HG02571 (cell line): ENCODE results near the gene ANTXRL.
"Not testable (repeated sequence)": the region's sequence is repeated elsewhere in the genome, so short reads cannot be mapped to it uniquely, and the experiment has no call there.

ENCODE experiments used
- ATAC-seq: cut with Tn5 transposase; IDR thresholded peaks from one replicate; pipeline ENCODE4 v1.9.1; 2021; ENCODE audit warnings: mild to moderate bottlenecking, moderate library complexity; ENCODE audit not compliant: unreplicated experiment

ANTXRL gene

DNA sequence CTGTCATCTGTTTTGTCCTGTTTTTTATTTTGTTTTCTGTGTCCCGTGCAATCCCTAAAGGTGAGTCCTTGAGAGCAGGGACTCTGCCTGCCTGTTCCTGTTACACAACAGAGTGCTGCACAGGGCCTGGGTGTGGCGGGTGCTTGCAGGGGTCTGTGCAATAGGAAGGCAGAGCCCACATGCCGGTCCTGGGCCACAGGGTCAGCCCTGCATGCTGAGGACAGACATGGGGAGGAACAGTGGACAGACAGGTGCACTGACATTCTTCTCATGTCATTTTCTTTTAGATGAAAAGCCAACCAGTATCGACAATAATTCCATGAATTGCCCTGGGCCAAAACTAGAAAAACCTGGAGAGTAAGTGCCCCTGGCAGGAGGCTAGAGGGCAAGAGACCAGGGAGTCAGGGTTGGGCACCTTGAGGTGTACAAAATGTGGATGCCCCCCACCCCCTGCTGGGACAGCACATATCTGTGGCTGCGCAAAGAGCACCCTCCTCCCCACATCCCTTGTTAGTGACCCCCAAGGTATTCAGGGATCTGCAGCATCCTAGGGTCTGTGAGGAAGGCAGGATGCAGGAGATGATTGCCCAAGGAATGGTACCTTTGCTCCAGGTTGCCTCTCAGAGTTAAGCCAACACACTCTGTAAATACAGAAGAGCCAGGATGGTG lies 19.9 kb downstream of the ANTXRL start:
- ATAC-seq = no peak

DNA sequence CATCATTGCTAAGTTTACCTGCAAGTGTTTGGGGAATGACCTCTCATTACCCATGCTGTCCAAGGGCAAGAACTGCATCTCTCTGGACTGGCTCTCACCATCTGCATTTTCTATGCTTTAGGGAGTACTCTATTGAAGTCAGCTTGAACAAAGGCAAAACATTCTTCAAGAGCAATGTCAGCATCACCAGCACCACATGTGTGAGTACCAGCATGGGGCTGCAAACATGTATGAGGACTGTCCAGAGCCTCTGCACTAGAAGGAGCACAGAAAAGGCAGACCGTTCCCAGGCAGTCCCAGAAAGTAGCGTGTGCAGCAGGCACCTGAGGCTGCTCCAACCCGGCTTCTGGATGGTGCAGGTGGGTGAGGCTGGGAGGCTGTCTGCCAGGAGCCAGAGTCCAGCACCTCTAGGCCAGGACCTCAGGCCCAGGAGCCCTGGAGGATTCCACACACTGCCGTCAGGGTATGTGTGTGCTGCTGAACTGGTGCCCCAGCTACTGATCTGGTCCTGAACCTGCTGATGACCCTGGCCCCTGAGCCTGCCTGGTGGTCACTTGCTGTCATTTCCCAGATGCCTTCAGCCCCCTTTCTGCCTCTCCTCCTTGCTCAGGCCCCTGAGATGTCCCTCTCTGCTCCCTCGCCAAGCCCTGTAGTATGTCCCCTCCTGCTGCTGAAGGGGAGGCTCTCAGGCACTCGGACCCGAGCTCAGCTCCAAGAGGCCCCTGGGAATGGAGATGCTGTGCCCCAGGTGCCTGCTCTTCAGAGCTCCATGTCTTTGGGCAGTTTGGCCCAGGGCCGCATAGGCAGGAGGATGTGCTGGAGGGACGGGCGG lies 20.7 kb downstream of the ANTXRL start:
- no peak for ATAC-seq

DNA sequence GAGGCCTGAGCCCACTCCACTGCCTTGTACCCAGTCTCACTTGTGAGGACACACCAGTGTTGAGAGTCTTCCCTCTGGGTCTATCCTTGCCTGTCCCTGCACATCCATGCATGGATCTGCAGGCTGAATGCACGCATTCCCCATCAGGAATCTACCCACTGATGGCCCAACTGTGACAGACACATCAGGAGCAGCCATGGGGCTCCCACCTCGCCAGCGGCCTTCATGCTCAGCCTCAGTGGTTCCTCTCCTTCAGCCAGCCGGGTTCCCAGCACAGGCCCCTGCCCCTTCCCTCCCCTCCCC lies 21.3 kb downstream of the ANTXRL start:
- no peak for ATAC-seq

DNA sequence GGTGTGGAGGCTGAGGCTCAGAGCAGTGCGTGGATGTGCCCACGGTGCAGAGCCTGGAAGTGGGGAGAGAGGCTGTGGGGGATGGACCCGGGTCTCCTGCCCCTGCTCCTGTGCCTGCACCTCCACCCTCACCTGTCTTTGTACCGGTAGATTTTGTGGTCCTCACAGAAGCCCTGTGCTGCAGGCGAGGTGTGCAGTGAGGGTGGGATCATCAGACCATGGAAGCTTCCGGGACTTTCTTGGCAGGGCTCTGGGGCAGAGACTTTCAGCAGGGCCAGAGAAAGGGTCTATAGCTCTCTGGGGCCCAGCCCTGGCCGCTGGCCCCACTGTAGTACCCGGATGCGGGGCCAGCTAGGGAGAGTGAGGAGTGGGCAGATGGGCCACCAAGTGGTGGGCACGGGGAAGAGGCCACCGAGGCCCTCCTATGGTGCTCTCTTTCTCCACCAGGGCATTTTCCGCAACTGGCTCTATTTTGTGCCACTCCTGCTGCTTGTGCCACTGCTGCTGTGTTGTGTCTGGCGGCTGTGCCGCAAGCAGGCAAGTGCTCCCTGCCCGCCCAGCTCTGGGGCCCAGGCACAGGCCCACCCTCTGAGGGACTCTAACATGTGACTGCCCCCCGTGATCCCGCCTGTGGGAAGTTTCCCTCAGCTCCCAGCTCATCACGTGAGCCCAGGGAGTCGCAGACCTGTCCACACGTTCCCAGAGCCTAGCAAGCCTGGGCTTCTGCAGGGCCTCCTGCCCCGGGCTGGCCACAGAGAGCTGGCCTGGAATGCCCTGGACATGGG lies 22.1 kb downstream of the ANTXRL start:
- no peak for ATAC-seq

DNA sequence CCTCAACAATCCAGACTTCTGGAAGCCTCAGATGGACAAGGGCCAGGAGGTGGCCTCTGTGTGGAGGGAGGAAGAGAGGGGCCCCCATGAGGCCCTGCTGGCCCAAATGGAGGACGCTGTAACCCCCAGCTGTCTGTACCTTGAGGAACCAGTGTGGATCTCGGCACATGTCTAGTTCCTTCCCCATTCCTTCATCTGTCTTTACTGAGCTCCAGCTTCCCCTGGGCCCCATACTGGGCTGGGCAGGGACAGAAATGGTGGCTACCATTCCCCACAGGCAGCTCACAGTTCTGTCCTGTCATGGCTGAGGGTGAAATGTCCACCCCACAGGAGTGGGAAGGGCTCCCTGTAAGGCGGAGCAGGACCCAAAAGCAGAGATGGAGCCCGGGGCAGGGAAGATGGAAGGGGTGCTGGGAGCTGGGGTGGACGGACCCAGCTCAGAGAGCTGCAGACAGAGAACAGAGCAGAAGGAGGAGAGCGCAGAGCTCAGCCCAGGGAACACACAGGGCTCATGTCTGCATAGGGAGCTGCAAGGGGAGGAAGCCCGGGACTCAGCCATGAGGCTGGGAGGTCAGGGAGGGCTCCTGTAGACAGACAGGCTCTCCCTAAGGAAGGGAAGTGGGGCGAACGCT lies 22.8 kb downstream of the ANTXRL start:
- ATAC-seq = no peak

DNA sequence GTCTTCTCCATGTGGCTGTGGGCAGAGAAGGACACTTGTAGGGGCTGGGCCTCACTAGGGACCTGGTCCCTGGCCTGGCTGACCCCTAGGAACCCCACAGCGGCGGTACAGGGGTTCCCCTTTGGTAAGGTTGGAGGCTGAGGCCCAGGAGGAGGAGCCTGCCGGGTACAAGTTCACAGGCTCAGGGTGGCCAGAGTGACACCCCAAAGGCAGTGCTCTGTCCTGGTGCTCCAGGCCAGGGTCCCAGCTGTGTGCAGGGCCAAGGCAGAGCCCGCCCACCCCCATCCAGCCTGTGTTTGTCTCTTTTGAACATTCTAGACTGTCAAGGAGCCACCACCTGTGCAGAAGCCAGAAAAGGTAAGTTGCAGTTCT lies 23.3 kb downstream of the ANTXRL start:
- ATAC-seq = no peak

DNA sequence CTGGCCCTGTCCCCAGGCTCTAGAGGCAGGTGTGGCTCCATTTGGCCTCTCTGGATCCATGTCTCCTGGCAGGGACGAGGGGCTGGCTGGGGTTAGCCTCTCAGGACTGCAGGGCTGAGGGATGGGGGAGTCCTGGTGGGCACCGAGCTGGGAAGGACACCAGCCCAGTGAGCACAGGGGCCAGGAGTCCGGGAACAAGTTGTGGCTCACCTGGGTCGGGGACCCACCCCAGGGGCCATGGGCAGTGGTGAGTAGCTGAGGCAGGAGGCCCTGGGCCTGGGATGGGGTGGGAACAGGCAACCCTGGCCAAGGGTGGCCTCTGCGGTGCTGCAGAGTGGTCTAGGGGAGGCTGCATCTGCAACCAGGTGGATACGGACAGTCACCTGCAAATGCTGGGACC lies 24.1 kb downstream of the ANTXRL start:
- ATAC-seq = no peak

DNA sequence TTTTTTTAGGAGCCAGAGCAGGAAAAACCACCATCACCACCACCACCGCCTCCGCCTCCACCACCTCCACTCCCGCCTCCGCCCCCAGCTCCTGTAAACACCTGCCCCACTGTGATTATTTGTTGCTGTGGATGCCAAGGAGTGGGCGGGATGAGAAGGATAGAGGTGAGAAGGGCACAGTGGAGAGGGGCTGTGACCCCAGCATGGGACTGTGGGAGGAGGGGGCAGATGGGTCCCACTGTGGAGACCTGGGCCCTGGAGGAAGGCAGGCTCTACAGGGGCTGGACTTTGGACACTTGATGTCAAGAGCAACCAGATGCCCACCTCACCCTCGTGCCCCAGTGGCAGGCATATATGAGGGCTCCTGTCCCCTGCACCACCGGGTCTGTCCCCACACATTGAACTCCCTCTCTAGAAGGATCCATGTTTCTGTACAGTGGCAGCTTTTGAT lies 24.7 kb downstream of the ANTXRL start:
- no peak for ATAC-seq

DNA sequence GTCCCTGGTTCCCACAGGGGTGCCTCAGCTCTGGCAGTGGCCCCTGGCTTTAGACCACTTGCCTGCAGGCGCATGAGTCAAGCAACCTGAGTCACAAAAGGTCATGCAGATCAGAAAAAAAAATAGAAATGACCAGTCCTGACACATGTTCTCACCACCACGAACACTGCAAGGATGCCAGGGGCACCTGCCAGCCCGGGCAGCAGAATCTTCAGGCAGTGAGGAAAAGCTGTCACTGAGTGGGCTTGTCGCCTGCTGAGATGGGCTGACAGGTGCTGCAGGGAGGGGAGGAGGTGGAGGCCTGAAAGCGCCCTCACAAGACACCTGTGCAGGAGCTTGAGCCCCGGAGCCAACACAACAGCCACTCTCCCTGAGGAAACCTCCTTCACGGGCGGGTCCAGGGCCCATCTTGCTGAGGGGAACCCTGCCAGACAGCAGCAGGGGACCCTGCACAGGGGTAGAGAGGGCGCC lies 25.2 kb downstream of the ANTXRL start:
- not testable (repeated sequence) for ATAC-seq

DNA sequence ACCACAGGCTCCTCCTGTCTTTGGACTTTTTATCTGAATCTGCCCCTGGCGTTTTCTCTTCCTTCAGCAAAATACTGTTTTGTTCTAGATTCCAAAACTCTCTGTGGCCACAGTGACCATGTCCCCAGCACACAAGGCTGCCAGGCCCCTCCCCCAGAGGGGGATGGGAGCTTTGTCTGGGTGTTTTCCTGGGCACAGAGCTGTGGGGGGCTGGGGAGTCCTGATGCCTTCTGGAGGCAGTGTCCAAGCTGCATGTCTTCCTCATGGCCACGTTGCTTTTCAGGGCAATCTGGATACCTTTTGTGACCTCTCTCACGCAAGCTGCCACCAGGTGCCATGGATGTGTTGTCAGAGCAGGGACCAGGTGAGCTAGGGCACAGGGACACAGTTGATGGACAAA lies 26.2 kb downstream of the ANTXRL start:
- ATAC-seq = no peak

DNA sequence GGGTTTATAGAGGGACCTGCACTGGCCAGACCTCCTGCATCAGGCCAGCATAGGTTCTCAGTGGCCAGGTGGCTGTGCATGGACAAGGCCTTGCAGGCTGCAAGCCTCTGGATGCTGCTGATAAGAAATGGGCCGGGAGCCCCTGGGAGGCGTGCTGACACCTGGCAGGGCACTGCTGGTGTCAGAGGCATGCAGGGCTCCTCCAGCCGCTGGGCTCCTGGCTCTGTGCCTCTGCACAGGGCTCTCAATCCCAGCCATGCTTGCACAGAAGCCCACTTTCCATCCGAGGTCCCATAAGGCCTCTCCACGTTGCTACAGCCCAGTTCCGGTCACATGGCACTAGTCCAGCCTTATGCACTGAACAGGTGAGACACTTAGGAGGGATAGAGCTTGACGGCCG lies 27.3 kb downstream of the ANTXRL start:
- ATAC-seq = no peak

DNA sequence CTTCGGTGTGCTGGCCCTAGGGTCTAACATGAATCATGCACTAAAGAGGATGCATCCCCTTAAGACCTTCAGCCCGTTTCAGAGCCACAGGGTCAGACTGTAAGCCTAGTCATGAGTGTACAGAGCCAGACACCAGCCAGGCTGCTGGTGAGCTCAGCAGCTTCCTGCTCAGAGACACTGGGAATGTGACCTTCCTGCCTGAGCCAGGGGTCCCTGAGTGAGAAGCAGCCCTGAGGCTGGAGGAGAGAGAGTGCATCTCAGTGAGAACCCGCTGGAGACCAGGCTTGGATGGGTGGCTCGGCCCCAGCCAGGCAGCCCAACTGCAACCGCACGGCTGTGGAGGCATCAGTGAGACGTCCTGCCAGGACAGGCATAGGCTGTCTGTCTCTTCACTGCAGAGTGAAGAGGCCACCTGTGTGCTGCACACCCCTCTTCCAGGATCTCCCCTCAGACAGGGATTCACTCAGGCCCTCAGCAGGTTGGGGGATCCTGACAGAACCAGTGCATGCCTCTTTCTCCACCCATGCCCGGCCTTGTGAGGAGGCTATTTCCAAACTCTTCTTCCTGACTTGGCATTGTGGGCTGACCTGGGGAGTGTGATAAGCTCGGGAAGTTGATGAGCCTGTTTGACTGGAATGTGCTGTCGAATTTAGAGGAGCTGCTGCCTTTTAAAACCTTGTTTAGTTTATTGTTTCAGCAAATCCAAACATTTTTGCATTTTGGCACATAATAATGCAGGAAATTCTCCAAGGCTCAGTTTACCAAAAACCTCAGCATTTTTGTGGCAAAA lies 28.5 kb downstream of the ANTXRL start:
- not testable (repeated sequence) for ATAC-seq

DNA sequence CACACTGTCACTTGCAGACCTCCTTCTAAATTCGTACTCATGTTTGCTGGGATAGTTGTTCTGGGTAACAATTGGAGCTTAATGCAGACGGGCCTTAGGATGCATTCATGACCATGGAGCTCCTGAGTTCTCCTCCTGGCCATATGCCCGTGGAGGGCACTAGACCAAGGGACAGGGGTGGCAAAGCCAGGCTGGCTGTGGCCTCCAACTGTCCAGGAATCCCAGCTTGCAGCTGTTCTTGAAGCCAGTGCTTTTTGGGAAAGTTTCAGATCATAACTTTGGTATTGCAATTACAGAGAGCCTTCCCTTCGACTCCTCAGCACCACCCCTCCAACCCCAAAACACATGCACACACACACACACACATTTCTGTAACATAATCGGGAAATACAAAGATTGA lies 30.6 kb downstream of the ANTXRL start:
- no peak for ATAC-seq

DNA sequence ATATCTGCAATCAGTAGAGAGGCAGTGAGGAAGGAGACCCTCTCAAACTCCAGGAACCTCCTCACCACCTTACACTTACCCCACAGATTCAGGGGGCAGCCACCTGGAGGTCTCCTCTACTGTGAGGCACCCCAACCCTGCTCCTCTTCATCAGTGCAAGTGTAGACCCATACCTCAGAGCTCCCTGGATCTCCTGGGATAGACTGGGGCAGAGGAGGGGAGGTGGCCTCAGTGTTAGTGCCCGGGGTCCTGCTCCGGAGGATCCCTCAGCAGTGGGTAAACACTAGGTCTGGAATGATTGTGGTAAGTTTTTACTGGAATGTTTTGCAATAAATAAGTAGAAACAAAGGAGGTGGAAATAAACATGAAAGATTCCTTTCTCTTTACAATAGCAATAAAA lies 31.1 kb downstream of the ANTXRL start:
- ATAC-seq = no peak

DNA sequence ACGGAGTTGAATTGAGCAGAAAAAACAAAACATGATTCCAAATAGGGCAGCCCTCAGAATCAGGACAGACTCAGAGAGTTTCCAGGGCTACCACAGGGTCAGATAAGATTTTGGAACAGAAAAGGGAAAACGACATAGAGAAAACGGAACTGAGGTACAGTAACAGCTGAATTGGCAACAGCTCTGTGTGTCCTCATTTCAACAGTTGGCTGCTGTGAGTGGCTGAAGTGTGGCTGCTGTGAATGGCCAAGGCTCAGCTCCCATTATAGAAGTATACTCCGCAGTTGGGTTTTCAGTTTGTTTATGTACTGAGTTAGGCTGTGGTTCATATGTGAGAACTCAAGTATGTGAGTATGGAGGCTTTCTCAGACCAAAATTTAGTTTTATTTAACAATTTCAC lies 32.0 kb downstream of the ANTXRL start:
- no peak for ATAC-seq

DNA sequence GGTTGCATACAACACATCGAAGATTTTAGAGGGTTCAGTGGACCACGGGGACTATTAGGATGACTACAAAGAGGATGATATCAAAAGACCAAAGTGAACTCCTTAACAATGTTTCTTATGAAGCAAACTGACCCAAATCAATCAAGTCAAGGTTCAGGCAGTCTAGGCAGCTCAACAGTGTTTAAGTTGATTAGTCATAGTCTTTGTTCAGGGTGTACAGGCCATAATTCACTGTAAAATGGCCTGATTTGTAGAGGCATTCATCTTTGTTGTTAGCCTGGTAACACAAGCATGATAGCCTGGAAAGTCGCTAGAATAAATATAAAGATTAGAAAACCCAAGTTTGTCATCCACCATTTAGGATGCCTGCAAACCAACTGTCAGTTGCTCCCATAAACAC lies 32.6 kb downstream of the ANTXRL start:
- no peak for ATAC-seq

DNA sequence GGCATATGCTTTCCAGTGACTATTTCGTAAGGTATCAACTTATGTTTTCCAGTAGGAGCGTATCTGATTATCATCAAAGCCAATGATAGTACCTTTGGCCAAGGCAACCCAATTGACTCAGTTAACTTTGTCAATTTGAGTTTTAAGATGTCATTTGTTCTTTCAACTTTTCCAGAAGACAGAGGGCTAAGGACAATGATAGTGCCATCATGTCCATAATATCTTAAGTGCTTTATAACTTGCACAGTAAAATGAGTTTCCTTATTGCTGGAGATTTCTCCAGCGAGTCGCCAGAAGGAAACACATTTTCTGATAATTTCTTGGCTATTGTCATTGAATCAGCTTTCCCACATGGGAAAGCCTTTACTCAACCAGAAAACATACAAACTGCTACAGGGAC lies 35.0 kb downstream of the ANTXRL start:
- no peak for ATAC-seq

DNA sequence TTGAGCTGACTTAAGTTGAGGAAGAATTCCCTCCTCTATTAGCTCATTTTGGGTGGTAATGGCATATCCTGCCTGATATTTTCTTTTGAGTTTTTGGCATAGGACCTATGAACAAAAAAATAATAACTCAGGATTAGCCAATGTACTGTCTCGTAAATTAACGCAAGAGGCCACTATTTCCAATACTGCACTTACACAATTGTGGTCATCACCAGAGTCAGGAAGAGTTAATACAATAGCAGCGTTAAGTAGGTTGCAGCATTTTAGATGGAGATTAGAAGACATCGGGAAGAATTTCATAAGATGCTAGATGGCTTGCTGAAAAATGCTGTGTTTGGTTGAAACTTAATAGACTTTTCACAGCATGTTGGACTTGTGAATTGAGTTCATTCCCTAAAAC lies 36.4 kb downstream of the ANTXRL start:
- ATAC-seq = no peak

DNA sequence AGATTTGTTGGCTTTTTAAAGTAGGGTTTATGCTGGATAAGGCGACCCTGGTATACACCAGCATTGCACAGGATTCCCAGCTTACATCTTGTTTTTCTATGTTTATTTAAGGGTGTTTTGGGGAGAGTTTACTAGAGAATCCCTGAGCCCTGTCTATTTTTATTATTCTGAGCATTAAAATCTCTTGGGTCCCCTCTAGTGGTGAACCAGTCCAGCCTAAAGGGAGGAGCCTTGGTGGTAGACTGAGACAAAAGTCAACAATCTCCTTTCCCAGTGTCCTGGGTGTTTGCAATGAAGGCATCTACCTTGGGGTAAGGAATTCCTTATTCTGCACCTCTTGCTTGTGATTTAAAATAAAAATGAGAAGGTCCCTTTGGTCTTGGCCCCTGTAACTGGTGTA lies 38.2 kb downstream of the ANTXRL start:
- ATAC-seq = no peak

DNA sequence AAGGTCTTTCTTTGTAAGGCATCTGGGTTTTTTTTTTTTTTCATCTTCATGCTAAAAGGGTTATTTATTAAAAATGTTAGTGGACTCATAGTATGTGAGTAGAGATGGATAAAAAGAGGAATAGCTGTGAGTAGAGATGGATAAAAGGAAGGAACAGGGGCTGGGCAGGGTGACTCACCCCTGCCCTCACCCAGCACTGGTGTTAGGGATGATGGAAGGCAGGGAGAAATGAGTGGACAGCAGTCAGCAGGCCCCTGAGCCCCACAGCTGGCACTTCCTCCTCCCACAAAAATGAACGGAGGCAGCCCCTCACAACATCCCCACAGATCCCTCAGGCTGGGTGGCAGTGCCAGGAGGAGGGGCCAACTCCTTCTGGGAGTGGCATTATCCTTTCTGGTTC lies 39.3 kb downstream of the ANTXRL start:
- ATAC-seq = no peak

DNA sequence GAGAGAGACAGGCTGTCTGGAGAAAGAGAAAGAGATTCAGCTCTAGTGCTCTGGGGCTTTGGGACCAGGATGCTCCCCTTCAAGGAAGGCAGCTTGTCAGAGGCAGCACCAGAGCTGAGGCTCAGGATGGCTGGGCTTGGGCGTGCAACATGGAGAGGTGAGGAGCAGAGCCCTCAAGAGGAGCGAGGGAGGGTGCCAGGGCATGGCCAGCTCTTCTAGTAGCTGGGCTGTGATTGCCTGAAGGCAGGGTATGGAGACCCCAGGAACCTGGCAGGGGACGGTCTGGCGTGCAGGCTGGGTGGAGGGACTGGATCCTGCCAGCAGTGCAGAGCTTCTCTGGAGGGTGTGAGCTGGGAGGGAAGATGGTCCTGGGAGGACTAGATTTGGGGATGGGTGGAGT lies 40.2 kb downstream of the ANTXRL start:
- no peak for ATAC-seq
